Activated naive CD8-positive, alpha-beta T cell treated with anti-CD3 and anti-CD28 coated beads for 36 hours (primary cell): ENCODE measurements around the gene HMGCR. TPM values are rescaled to one million over a fixed set of nuclear protein-coding genes. Genes with fewer than 3 reads are reported as not detected.
A peak's percentile ranks its signal among the peaks of the same experiment; 100 is the strongest.

Source experiments
- DNase-seq: peaks from one replicate; pipeline ENCODE4 v3.0.0; 2021
- H3K27ac Mint-ChIP-seq: one replicate; pipeline ENCODE4 v1.8.0; 2022; ENCODE audit warnings: mild to moderate bottlenecking, moderate library complexity, mixed read lengths
- H3K27me3 Mint-ChIP-seq: one replicate; pipeline ENCODE4 v1.8.0; 2022; ENCODE audit warnings: mild to moderate bottlenecking, mixed read lengths
- H3K36me3 Mint-ChIP-seq: one replicate; pipeline ENCODE4 v1.8.0; 2021; ENCODE audit warnings: mild to moderate bottlenecking, mixed read lengths
- H3K4me1 Mint-ChIP-seq: one replicate; pipeline ENCODE4 v1.8.0; 2021; ENCODE audit warnings: mixed read lengths
- H3K4me3 Mint-ChIP-seq: one replicate; pipeline ENCODE4 v1.8.0; 2022; ENCODE audit warnings: mild to moderate bottlenecking, moderate library complexity, mixed read lengths
- H3K9me3 Mint-ChIP-seq: one replicate; pipeline ENCODE4 v1.8.0; 2022; ENCODE audit warnings: mixed read lengths
- total RNA-seq, 2 experiments: library from RNA; stranded (reverse); gene quantifications; one replicate each; pipeline ENCODE4 v1.2.3, GENCODE V29; 2021

Gene HMGCR
- total RNA-seq, 2 experiments from 2014 or later, result 48.1 to 48.3 TPM

GRCh38 chr5:75361310-75361709 is 24.3 kb downstream of the HMGCR start:
- peaks cover 33% of the 10 kb centered on the region for H3K36me3 Mint-ChIP-seq
- H3K27me3 Mint-ChIP-seq, result no peaks in the 10 kb centered on the region
- DNase-seq, result no peak
- H3K4me3 Mint-ChIP-seq, result no peak overlapping the region
- H3K4me1 Mint-ChIP-seq, result no peaks in the 10 kb centered on the region
- H3K9me3 Mint-ChIP-seq, result no peaks in the 10 kb centered on the region
- H3K27ac Mint-ChIP-seq, result no peak overlapping the region

GRCh38 chr5:75362474-75362975 is 25.5 kb downstream of the HMGCR start:
- H3K4me1 Mint-ChIP-seq, result peaks cover 4% of the 10 kb centered on the region
- H3K27ac Mint-ChIP-seq, result no peak overlapping the region
- peaks cover 26% of the 10 kb centered on the region for H3K36me3 Mint-ChIP-seq
- no peaks in the 10 kb centered on the region for H3K9me3 Mint-ChIP-seq
- no peaks in the 10 kb centered on the region for H3K27me3 Mint-ChIP-seq
- no peak for DNase-seq
- no peak overlapping the region for H3K4me3 Mint-ChIP-seq

- no peak for DNase-seq
- Mint-ChIP-seq H3K27me3 (no peaks in the 10 kb centered on the region), H3K27ac (no peak overlapping the region), H3K4me1 (peaks cover 4% of the 10 kb centered on the region), H3K9me3 (no peaks in the 10 kb centered on the region), H3K36me3 (peaks cover 24% of the 10 kb centered on the region), H3K4me3 (no peak overlapping the region)
Observed at GRCh38 chr5:75363111-75363510, 26.1 kb downstream of the HMGCR start.

- DNase-seq, result no peak
- Mint-ChIP-seq H3K4me1 (peaks cover 4% of the 10 kb centered on the region), H3K9me3 (no peaks in the 10 kb centered on the region), H3K36me3 (peaks cover 23% of the 10 kb centered on the region), H3K27me3 (no peaks in the 10 kb centered on the region), H3K27ac (peak overlapping the region; percentile 55), H3K4me3 (no peak overlapping the region)
Observed at GRCh38 chr5:75363726-75364495, 26.9 kb downstream of the HMGCR start.

- Mint-ChIP-seq H3K4me3 (no peak overlapping the region), H3K4me1 (peaks cover 4% of the 10 kb centered on the region), H3K27me3 (no peaks in the 10 kb centered on the region), H3K27ac (peak overlapping the region; percentile 55), H3K36me3 (peaks cover 21% of the 10 kb centered on the region), H3K9me3 (no peaks in the 10 kb centered on the region)
- no peak for DNase-seq
Observed at GRCh38 chr5:75364571-75365280, 27.7 kb downstream of the HMGCR start.

GRCh38 chr5:75365740-75366139 is 28.7 kb downstream of the HMGCR start:
- DNase-seq, result no peak
- peaks cover 4% of the 10 kb centered on the region for H3K4me1 Mint-ChIP-seq
- H3K27me3 Mint-ChIP-seq, result no peaks in the 10 kb centered on the region
- H3K36me3 Mint-ChIP-seq, result peaks cover 11% of the 10 kb centered on the region
- no peak overlapping the region for H3K27ac Mint-ChIP-seq
- H3K9me3 Mint-ChIP-seq, result no peaks in the 10 kb centered on the region
- H3K4me3 Mint-ChIP-seq, result no peak overlapping the region

GRCh38 chr5:75366787-75367186 is 29.8 kb downstream of the HMGCR start:
- H3K27me3 Mint-ChIP-seq, result no peaks in the 10 kb centered on the region
- no peaks in the 10 kb centered on the region for H3K9me3 Mint-ChIP-seq
- H3K27ac Mint-ChIP-seq, result no peak overlapping the region
- H3K4me3 Mint-ChIP-seq, result no peak overlapping the region
- peaks cover 11% of the 10 kb centered on the region for H3K36me3 Mint-ChIP-seq
- peaks cover 4% of the 10 kb centered on the region for H3K4me1 Mint-ChIP-seq
- no peak for DNase-seq

- Mint-ChIP-seq H3K4me3 (no peak overlapping the region), H3K36me3 (peaks cover 7% of the 10 kb centered on the region), H3K27ac (no peak overlapping the region), H3K4me1 (peaks cover 4% of the 10 kb centered on the region), H3K27me3 (no peaks in the 10 kb centered on the region), H3K9me3 (no peaks in the 10 kb centered on the region)
- DNase-seq, result no peak
Observed at GRCh38 chr5:75367401-75367800, 30.4 kb downstream of the HMGCR start.

- no peaks in the 10 kb centered on the region for H3K27me3 Mint-ChIP-seq
- no peak overlapping the region for H3K4me3 Mint-ChIP-seq
- H3K9me3 Mint-ChIP-seq, result no peaks in the 10 kb centered on the region
- H3K27ac Mint-ChIP-seq, result no peak overlapping the region
- DNase-seq, result no peak
- H3K4me1 Mint-ChIP-seq, result peaks cover 4% of the 10 kb centered on the region
- peaks cover 3% of the 10 kb centered on the region for H3K36me3 Mint-ChIP-seq
Observed at GRCh38 chr5:75368391-75368790, 31.4 kb downstream of the HMGCR start.

- Mint-ChIP-seq H3K27ac (no peak overlapping the region), H3K4me1 (no peaks in the 10 kb centered on the region), H3K27me3 (no peaks in the 10 kb centered on the region), H3K9me3 (no peaks in the 10 kb centered on the region), H3K36me3 (peaks cover 8% of the 10 kb centered on the region), H3K4me3 (no peak overlapping the region)
- no peak for DNase-seq
Observed at GRCh38 chr5:75373862-75374261, 36.8 kb downstream of the HMGCR start.

- Mint-ChIP-seq H3K9me3 (no peaks in the 10 kb centered on the region), H3K27me3 (no peaks in the 10 kb centered on the region), H3K27ac (no peak overlapping the region), H3K4me3 (no peak overlapping the region), H3K4me1 (no peaks in the 10 kb centered on the region), H3K36me3 (peaks cover 8% of the 10 kb centered on the region)
- no peak for DNase-seq
Observed at GRCh38 chr5:75374394-75374814, 37.4 kb downstream of the HMGCR start.

- Mint-ChIP-seq H3K4me1 (no peaks in the 10 kb centered on the region), H3K27ac (no peak overlapping the region), H3K27me3 (no peaks in the 10 kb centered on the region), H3K36me3 (peaks cover 13% of the 10 kb centered on the region), H3K4me3 (no peak overlapping the region), H3K9me3 (no peaks in the 10 kb centered on the region)
- no peak for DNase-seq
Observed at GRCh38 chr5:75375414-75375813, 38.4 kb downstream of the HMGCR start.

GRCh38 chr5:75380099-75380498 is 43.1 kb downstream of the HMGCR start:
- Mint-ChIP-seq H3K27me3 (no peaks in the 10 kb centered on the region), H3K9me3 (no peaks in the 10 kb centered on the region), H3K36me3 (peaks cover 8% of the 10 kb centered on the region), H3K4me3 (no peak overlapping the region), H3K27ac (no peak overlapping the region), H3K4me1 (no peaks in the 10 kb centered on the region)
- no peak for DNase-seq

GRCh38 chr5:75381456-75381855 is 44.4 kb downstream of the HMGCR start:
- Mint-ChIP-seq H3K36me3 (peaks cover 5% of the 10 kb centered on the region), H3K9me3 (no peaks in the 10 kb centered on the region), H3K4me3 (no peak overlapping the region), H3K27me3 (no peaks in the 10 kb centered on the region), H3K4me1 (no peaks in the 10 kb centered on the region), H3K27ac (no peak overlapping the region)
- DNase-seq, result no peak

GRCh38 chr5:75384218-75384617 is 47.2 kb downstream of the HMGCR start:
- H3K27me3 Mint-ChIP-seq, result no peaks in the 10 kb centered on the region
- H3K4me1 Mint-ChIP-seq, result no peaks in the 10 kb centered on the region
- no peak overlapping the region for H3K4me3 Mint-ChIP-seq
- H3K27ac Mint-ChIP-seq, result no peak overlapping the region
- DNase-seq, result no peak
- H3K9me3 Mint-ChIP-seq, result no peaks in the 10 kb centered on the region
- H3K36me3 Mint-ChIP-seq, result peaks cover 14% of the 10 kb centered on the region
